ENCODE measurements around the gene CCL21. TPM values are rescaled to one million over a fixed set of nuclear protein-coding genes. Genes with fewer than 3 reads are reported as not detected.

The CCL21 gene
- total and polyA plus RNA-seq, 2 of the 8 experiments (the other 6 are each of a cell fraction or from before 2014, with no cell fraction given): not detected

- DNase-seq (ENCODE audit: low read depth in 1 of 2, low spot score in 2 of 2) (no peak), FAIRE-seq (no peak)
- no peak for TF ChIP-seq SUZ12 (IDR thresholded peaks at IDR 0.05; ENCODE audit: low read length)
- TF ChIP-seq CTBP2 (IDR thresholded peaks at IDR 0.05; ENCODE audit: borderline replicate concordance, insufficient read depth, insufficient read length, low read length): no peak
- TF ChIP-seq EP300 (IDR thresholded peaks at IDR 0.05; ENCODE audit: borderline replicate concordance in 1 of 2, low read depth in 2 of 2, low read length in 2 of 2): no peak
- peak in 1 of 3 experiments; percentile 3; a peak in 1 of 4 replicates for TF ChIP-seq CTCF (IDR thresholded peaks at IDR 0.05; ENCODE audit: control extremely low read depth in 1 of 3, insufficient read depth in 1 of 3, low read depth in 1 of 3, low read length in 3 of 3)
- TF ChIP-seq ZNF274 (IDR thresholded peaks at IDR 0.05; ENCODE audit: borderline replicate concordance, extremely low read depth, low read length): no peak
- peaks cover 0 to 3% (median 1%) of the 10 kb centered on the region in 4 experiments; a peak in 2 of 7 replicates for H3K4me1 ChIP-seq (replicated peaks in 1 of 4; ENCODE audit: control insufficient read depth in 3 of 4, insufficient read depth in 4 of 4, low read length in 3 of 4)
- H3K14ac ChIP-seq (ENCODE audit: insufficient read length): no peak overlapping the region
- no peak overlapping the region for H3K4me3 ChIP-seq (ENCODE audit: extremely low read depth in 1 of 4, insufficient read depth in 2 of 4, low read depth in 3 of 4, low read length in 4 of 4)
- CTCF ChIA-PET (ENCODE audit: partially characterized antibody): interaction anchor here (2.1 to 12.6 kb wide), 2 partner anchors 9 to 17 kb away, joined by 6 to 147 read pairs; no protein-coding TSS in a partner anchor
- H3K23me2 ChIP-seq (ENCODE audit: low read depth, low read length): no peaks in the 10 kb centered on the region; the same call in 1 of the 2 replicates
- no peaks in the 10 kb centered on the region for H3K79me2 ChIP-seq (ENCODE audit: control insufficient read depth in 1 of 2, insufficient read depth in 2 of 2, low read length in 2 of 2)
- H2BK5ac ChIP-seq (ENCODE audit: low read depth, low read length): no peak overlapping the region
- no peaks in the 10 kb centered on the region for H3K79me1 ChIP-seq (ENCODE audit: low read depth, low read length)
- no peak overlapping the region for H4K8ac ChIP-seq (ENCODE audit: extremely low read depth, insufficient read depth, low read length)
- no peaks in the 10 kb centered on the region for H4K20me1 ChIP-seq (replicated peaks in 1 of 2; ENCODE audit: control insufficient read depth in 1 of 2, insufficient read depth in 2 of 2, low read length in 2 of 2)
- H3K27me3 ChIP-seq (replicated peaks in 1 of 4; ENCODE audit: control insufficient read depth in 3 of 4, extremely low read depth in 1 of 4, insufficient read depth in 3 of 4, low read length in 3 of 4): no peaks in the 10 kb centered on the region
- no peak overlapping the region for H3K23ac ChIP-seq (ENCODE audit: insufficient read length)
- no peak overlapping the region for H3K4me2 ChIP-seq (ENCODE audit: insufficient read depth in 1 of 2, low read depth in 2 of 2, low read length in 2 of 2)
- H2AK5ac ChIP-seq (ENCODE audit: low read depth, low read length): no peak overlapping the region
- H3K9ac ChIP-seq (replicated peaks in 1 of 4; ENCODE audit: extremely low read depth in 1 of 4, low read depth in 3 of 4, low read length in 3 of 4): no peak overlapping the region
- WGBS, 2 experiments (ENCODE audit: extremely low coverage in 1 of 2, insufficient coverage in 1 of 2, insufficient read length in 1 of 2, insufficient replicate concordance in 2 of 2, low coverage in 1 of 2, low lambda C conversion rate in 2 of 2, missing lambda C conversion rate in 1 of 2): 95% methylated on average over 4 of the region's 4 CpGs; no CpG with 5 or more reads in 1 of the 2 experiments
- no peak overlapping the region for H2AFZ ChIP-seq (ENCODE audit: low read length)
- H3K18ac ChIP-seq (ENCODE audit: extremely low read depth, low read length): no peak overlapping the region
- H2BK15ac ChIP-seq (ENCODE audit: low read length): no peak overlapping the region
- H3K9me3 ChIP-seq (ENCODE audit: insufficient read depth in 2 of 2, low read depth in 1 of 2, low read length in 1 of 2): no peaks in the 10 kb centered on the region
- H3K4ac ChIP-seq (replicated peaks; ENCODE audit: insufficient read length, low read depth, low read length): no peak overlapping the region
- H4K5ac ChIP-seq (ENCODE audit: insufficient read length, low read depth, low read length): no peak overlapping the region
- H3K36me3 ChIP-seq (ENCODE audit: control insufficient read depth in 2 of 4, insufficient read depth in 4 of 4, low read length in 3 of 4): no peaks in the 10 kb centered on the region
- H3K27ac ChIP-seq (ENCODE audit: low read depth, low read length): no peak overlapping the region
- no peak overlapping the region for H2BK120ac ChIP-seq (replicated peaks; ENCODE audit: low read depth, low read length)
- no peak overlapping the region for H4K91ac ChIP-seq (replicated peaks; ENCODE audit: insufficient read length, low read length)
- no peak overlapping the region for H3K56ac ChIP-seq (replicated peaks; ENCODE audit: insufficient read length, low read depth, low read length)
- no peak overlapping the region for H2BK12ac ChIP-seq (ENCODE audit: low read depth, low read length)
- H2BK20ac ChIP-seq (ENCODE audit: low read length): no peak overlapping the region
- POLR2A ChIA-PET (ENCODE audit: partially characterized antibody): no interaction called here
Measured at GRCh38 chr9:34684145-34684544, 25.8 kb downstream of the CCL21 start.

All from H1 (cell line).